CD4-positive, alpha-beta T cell treated with Interleukin-12 subunit alpha and Interleukin-12 subunit beta, for 1 hour (primary cell): ENCODE results near the gene RPS28.
"Not testable (repeated sequence)": the region's sequence is repeated elsewhere in the genome, so short reads cannot be mapped to it uniquely, and the experiment has no call there.

ENCODE experiments used
- DNase-seq: peaks from one replicate; pipeline ENCODE4 v3.0.0-alpha.2; 2020

The RPS28 gene

GRCh38 chr19:8321067-8321985 is at the start of gene RPS28, which contains the start of gene NDUFA7:
RPS28 (plus strand) TSS chr19:8321496; CDS start chr19:8321531, 35 bp downstream.
NDUFA7 (minus strand) TSS chr19:8321375; CDS start chr19:8321358, 17 bp downstream.
- peak; percentile 98 for DNase-seq

DNA sequence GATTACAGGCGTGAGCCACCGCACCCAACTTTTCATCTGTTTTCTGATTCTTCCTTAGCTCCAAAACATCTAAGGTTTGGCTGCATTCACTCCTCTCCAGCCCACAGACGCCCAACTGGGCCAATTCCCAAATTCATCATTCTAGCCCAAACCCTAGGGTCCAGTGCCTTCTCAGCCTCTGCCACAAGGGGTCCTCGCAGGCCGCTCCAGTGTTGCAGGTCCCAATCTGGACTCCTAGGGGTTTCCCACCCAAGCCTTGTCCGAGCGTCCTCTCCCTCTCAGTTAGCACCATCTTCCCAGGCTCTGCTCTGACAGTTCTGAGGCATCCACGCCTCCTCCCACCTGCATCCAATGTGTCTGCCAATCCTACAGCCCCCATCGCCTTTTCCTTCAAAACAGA is 44.8 kb upstream of the RPS28 start:
- not testable (repeated sequence) for DNase-seq

DNA sequence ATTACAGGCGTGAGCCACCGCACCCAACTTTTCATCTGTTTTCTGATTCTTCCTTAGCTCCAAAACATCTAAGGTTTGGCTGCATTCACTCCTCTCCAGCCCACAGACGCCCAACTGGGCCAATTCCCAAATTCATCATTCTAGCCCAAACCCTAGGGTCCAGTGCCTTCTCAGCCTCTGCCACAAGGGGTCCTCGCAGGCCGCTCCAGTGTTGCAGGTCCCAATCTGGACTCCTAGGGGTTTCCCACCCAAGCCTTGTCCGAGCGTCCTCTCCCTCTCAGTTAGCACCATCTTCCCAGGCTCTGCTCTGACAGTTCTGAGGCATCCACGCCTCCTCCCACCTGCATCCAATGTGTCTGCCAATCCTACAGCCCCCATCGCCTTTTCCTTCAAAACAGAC is 30.0 kb upstream of the RPS28 start:
- DNase-seq, result not testable (repeated sequence)

DNA sequence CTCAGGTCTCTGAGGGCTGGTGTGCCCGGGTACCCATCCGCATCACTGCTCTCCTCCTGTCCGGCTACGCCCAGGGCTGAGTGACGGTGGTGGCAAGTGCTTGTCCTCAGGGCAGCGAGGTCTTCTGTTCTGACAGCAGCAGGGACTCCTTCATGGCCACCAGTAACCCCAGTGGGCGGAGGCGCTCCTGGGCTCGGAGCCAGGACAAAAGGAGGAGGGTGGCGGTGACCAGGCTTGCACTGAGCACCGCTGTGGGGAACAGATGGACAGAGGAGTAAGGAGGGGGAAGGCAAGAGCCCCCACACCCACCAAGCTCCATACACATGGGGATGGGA is 19.0 kb upstream of the RPS28 start:
- DNase-seq, result no peak

- DNase-seq, result no peak
Observed at GRCh38 chr19:8302734-8303133, 18.6 kb upstream of the RPS28 start.

DNA sequence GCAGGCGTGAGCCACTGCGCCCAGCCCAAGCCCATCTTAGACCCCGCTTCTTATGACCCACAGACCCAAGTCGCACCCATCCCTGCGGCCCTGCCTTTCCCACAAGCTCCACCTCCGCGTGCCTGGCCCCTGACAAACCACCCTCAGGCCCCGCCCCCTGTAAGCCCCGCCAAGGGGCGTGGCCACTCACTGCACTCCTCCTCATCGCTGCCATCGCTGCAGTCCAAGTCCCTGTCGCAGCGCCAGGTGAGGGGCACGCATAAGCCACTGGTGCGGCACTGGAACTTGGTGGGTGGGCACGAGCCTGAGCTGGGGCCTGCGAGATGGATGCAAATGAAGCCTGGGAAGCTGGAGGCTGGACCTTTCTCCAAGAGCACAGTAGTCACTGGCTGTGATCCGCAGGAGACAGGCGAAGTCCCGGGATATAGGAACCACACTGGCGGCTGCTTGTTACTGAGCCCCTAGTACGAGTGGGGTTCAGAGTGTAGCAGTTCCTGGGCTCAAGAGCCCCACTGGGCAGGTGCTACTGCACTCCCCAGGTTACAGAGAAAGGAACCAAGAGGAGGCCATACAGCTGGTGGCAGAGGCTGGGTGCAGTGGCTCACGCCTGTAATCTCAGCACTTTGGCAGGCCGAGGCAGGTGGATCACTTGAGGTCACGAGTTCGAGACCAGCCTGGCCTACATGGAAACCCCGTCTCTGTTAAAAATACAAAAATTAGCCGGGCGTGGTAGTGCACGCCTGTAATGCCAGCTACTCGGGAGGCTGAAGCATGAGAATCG is 16.3 kb upstream of the RPS28 start:
- DNase-seq, result no peak

- no peak for DNase-seq
Observed at GRCh38 chr19:8305798-8306197, 15.5 kb upstream of the RPS28 start.

DNA sequence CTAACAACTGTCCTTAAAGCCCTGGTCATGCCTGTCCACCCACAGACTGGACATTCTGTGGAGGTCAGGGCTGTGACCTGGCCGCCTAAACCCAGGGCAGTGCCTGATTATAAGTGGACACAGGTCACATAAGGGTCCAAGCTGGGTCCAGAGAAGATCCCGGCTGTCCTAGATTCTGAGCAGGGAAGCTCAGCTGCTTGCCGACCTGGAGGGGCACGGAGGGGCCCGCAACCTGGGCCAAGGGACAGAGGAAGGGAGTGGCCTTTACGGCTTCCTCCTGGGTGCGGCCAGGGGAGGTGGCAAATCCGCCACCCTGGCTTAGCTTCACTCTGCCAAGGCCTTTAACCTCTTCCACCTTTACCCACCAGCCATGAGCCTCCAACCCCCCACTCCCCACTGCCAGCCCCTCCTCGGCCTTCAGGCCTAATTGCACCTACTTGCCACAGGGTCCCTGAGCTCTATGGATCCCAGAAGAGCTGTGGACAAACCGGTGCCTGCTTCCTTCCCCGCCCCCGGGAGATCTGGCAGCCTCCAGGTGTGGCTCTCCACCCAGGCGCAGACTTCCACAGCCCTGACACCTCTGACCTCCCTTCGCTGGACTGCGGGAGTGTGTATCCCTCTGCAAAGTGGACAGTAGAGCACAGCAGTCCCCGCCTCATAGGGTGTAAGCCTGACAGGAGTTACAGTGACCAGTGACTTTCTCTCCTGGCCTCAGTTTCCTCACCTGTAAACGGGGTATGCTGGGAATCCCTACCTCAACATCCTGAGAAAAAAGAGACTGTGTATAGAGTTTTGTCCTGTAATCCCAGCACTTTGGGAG is 14.9 kb upstream of the RPS28 start:
- DNase-seq, result no peak

- no peak for DNase-seq
Observed at GRCh38 chr19:8307400-8307964, 13.8 kb upstream of the RPS28 start.

- DNase-seq, result peak; percentile 86
Observed at GRCh38 chr19:8307965-8308866, 13.1 kb upstream of the RPS28 start, which contains the start of gene CD320. CD320 (minus strand) TSS chr19:8308358; CDS start chr19:8308290, 68 bp downstream.

GRCh38 chr19:8308891-8309291 is 12.4 kb upstream of the RPS28 start:
- DNase-seq, result no peak

GRCh38 chr19:8310342-8311055 is 10.8 kb upstream of the RPS28 start:
- no peak for DNase-seq

GRCh38 chr19:8311461-8312260 is 9.6 kb upstream of the RPS28 start:
- DNase-seq, result no peak

- DNase-seq, result not testable (repeated sequence)
Observed at GRCh38 chr19:8314981-8315640, 6.2 kb upstream of the RPS28 start.

DNA sequence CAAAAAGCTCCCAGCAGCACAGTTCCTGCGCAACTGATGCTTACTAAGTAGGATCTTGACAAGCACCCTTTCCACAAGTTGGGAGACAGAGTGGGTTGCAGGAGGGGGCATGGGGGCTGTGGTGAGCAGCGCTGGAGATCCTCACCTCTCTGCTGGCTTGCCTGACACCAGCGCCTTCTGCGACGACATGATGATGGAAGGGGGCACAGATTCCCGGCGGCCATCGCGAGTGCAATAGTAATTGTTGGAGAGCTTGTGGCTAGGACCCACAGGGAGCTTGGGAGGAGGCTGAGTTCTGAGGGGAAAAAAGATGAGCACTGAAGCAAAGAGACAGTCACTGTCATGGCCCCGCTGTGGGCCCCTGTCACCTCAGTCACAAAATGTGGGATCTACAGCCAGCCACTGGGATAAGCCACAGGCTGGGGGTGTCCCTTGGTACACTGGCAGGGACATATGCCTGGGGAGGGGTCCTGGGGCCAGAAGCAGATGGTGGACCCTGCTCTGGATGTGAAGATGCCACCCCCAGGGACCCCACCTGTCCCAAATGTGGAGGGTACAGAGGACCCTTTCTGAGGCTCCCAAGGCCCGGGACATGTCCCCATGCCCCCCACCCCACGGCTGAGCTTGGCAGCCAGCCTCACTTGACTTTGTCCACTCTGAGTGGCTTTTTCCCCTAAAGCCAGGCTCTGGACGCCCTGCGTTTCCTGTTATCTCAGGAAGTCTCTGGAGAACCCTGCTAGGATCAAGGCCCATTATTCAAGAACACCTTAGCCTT is 4.8 kb upstream of the RPS28 start:
- DNase-seq, result no peak

DNA sequence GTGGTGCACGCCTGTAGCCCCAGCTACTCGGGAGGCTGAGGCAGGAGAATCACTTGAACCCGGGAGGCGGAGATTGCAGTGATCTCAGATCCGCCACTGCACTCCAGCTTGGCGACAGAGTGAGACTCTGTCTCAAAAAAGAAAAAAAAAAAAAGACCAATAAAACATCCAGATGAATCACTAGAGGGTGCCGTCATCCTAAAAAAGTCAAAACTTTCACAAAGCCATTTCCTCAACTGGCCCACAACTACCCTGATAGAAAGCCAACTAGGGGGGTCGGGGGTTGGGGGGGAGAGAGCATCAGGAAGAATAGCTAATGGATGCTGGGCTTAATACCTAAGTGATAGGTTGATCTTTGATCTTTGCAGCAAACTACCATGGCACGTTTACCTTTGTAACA is 2.5 kb upstream of the RPS28 start:
- not testable (repeated sequence) for DNase-seq

DNA sequence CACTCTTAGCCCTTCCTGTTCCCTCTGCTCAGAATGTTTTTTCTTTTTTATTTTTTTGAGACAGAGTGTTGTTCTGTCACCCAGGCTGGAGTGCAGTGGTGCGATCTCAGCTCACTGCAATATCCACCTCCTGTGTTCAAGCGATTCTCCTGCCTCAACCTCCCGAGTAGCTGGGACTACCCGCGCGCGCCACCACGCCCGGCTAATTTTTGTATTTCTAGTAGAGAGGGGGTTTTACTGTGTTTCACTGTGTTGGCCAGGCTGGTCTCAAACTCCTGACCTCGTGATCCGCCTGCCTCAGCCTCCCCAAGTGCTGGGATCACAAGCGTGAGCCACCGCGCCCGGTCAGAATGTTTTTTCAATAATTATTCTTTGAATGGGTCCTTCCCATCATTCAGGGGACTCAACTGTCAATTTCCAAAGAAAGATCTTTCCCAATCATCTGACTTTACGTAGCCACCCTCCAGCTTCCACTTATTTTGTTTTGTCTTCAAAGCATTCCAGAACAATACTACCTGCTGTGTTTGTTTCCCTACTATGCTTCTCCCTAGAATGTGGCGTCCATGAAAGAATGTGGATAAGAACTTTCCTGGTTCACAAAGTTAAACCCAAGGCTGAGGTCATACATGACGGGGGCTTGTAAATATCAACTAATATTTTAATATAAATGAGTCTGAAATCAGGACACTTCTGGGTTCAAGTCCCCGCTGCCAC is 1.3 kb upstream of the RPS28 start:
- DNase-seq, result no peak

DNA sequence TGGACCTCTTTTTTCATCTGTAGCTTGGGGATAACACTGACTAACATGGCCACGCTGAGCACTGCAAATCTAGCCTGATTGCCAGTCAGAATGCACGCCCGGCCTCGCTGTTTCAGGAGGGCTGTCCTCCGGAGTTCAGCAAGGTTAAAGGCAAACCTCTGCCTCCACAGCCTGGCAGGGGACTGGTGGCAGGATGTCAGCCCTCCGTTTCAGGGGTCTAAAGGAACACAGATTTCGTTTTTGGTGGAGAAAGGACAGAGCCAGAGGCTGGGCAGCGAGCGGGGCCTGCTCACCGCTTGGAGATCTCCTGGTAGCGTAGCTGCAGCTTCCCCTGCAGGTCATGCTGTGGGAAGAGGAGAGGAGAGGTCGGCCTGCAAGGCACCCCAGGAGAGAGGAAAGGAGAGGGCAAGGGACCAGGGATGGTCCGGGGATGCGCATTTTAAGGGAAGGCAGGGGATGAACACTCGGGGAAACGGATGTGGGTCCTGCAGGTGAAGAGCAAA is 681 bp upstream of the RPS28 start:
- DNase-seq, result peak; percentile 19
